ENCODE measurements around the gene ETV2. TPM values are rescaled to one million over a fixed set of nuclear protein-coding genes. Genes with fewer than 3 reads are reported as not detected.

Gene ETV2
- total and polyA plus RNA-seq, 2 experiments from 2014 or later: 0.93 TPM; not detected in 1

DNA sequence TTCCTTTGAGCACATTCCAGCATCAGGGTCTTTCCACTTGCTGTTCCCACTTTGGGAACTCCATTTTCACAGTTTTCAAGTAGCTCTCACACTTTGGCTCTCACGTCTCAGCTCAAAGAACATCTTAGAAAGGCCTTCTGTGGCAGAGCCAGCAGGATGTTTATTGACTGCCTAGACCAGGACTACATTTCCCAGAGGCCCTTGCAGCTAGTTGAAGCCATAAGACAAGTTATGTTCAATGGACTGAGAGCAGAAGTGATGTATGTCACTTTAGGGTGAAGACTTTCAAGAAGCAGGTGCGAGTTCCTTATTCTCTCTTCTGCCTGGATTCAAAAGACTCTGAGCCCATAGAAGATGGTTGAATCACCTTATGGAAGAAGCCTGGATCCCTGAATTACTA, 33.3 kb upstream of the ETV2 start:
- DNase-seq: no peak
- Histone ChIP-seq H3K9ac (no peak overlapping the region), H3K36me3 (ENCODE audit: low read depth) (no peaks in the 10 kb centered on the region), H3K4me3 (no peak overlapping the region), H3K9me3 (ENCODE audit: low read depth) (no peaks in the 10 kb centered on the region), H4K20me1 (ENCODE audit: insufficient read depth) (no peaks in the 10 kb centered on the region), H3K4me1 (ENCODE audit: insufficient read depth) (no peaks in the 10 kb centered on the region), H3K27ac (no peak overlapping the region), H3K4me2 (ENCODE audit: unreplicated experiment) (no peak overlapping the region), H3F3A (ENCODE audit: insufficient read depth) (no peaks in the 10 kb centered on the region), H3K9me2 (ENCODE audit: insufficient read depth) (no peaks in the 10 kb centered on the region), H3K27me3 (replicated peaks; ENCODE audit: insufficient read depth) (no peaks in the 10 kb centered on the region), H3K79me2 (ENCODE audit: insufficient read depth) (no peaks in the 10 kb centered on the region), H2AFZ (no peak overlapping the region)
- TF ChIP-seq EZH2phosphoT487 (IDR thresholded peaks at IDR 0.05; ENCODE audit: insufficient read depth, low read depth): no peak
- 27 to 31% methylated on average over 2 of the region's 2 CpGs for WGBS, 2 experiments (ENCODE audit: low coverage in 1 of 2, low lambda C conversion rate in 2 of 2, missing lambda C conversion rate in 2 of 2)
- in situ Hi-C loops (cut with MboI): no loop called here

DNA sequence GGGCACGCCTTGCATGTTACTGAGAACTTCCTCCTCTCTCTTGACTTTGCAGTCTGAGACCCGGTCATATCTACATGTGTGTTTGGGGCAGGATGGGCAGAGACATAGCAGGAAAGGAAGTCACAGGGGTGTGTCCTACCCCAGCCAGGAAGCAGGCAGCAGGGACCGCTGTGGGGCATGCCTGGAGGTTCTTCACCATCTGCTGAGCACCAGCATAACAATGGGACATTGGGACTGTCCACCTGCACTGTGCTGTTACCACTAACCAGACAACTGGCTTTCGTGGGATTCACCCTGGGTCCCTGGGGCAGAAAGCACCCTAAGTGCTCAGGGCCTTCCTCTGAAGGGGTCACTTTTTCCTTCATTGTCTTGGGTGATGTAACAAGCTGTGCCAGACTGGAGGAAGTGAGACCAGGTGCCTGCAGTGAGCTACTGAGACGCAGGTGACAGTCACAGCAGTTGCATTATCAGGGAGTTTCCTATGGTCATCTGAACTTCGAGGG, 31.6 kb upstream of the ETV2 start:
- H3K27me3 ChIP-seq (replicated peaks; ENCODE audit: insufficient read depth): no peaks in the 10 kb centered on the region
- no peak overlapping the region for H3K4me2 ChIP-seq (ENCODE audit: unreplicated experiment)
- TF ChIP-seq EZH2phosphoT487 (IDR thresholded peaks at IDR 0.05; ENCODE audit: insufficient read depth, low read depth) (no peak), EZH2 (IDR thresholded peaks at IDR 0.05; ENCODE audit: insufficient read depth, poor library complexity, severe bottlenecking) (no peak)
- DNase-seq: no peak
- no peaks in the 10 kb centered on the region for H3K9me3 ChIP-seq (ENCODE audit: low read depth)
- WGBS, 2 experiments (ENCODE audit: low coverage in 1 of 2, low lambda C conversion rate in 2 of 2, missing lambda C conversion rate in 2 of 2): 65 to 67% methylated on average over 6 of the region's 6 CpGs
- H3K4me3 ChIP-seq: no peak overlapping the region
- H3K36me3 ChIP-seq (ENCODE audit: low read depth): no peaks in the 10 kb centered on the region
- no peak overlapping the region for H2AFZ ChIP-seq
- H4K20me1 ChIP-seq (ENCODE audit: insufficient read depth): no peaks in the 10 kb centered on the region
- in situ Hi-C loops (cut with MboI): no loop called here
- no peaks in the 10 kb centered on the region for H3K9me2 ChIP-seq (ENCODE audit: insufficient read depth)
- no peak overlapping the region for H3K27ac ChIP-seq
- H3F3A ChIP-seq (ENCODE audit: insufficient read depth): no peaks in the 10 kb centered on the region
- H3K79me2 ChIP-seq (ENCODE audit: insufficient read depth): no peaks in the 10 kb centered on the region
- H3K4me1 ChIP-seq (ENCODE audit: insufficient read depth): no peaks in the 10 kb centered on the region
- no peak overlapping the region for H3K9ac ChIP-seq

DNA sequence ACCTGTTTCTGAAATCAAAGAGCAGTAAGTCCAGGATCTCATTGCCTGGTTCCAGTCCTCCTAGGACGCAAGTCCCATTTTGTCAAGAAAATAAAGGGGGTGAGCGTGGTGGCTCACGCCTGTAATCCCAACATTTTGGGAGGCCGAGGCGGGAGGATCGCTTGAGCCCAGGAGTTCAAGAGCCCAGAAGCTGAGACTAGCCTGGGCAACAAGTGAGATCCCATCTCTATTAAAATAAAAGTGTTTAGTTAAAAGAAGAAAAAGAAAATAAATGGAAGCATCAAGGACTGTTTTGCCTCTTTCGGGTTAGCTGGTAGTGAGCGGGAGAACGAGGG, 29.4 kb upstream of the ETV2 start:
- no peaks in the 10 kb centered on the region for H3K4me1 ChIP-seq (ENCODE audit: insufficient read depth)
- H3K79me2 ChIP-seq (ENCODE audit: insufficient read depth): no peaks in the 10 kb centered on the region
- DNase-seq: no peak
- in situ Hi-C loops (cut with MboI): no loop called here
- H3K9ac ChIP-seq: peak overlapping the region; percentile 87
- H2AFZ ChIP-seq: peak overlapping the region; percentile 99
- 7 to 24% methylated on average over 9 of the region's 9 CpGs for WGBS, 2 experiments (ENCODE audit: low coverage in 1 of 2, low lambda C conversion rate in 2 of 2, missing lambda C conversion rate in 2 of 2)
- H3K4me3 ChIP-seq: peak overlapping the region; percentile 90
- TF ChIP-seq EZH2 (IDR thresholded peaks at IDR 0.05; ENCODE audit: insufficient read depth, poor library complexity, severe bottlenecking): no peak
- TF ChIP-seq EZH2phosphoT487 (IDR thresholded peaks at IDR 0.05; ENCODE audit: insufficient read depth, low read depth): no peak
- H3F3A ChIP-seq (ENCODE audit: insufficient read depth): no peaks in the 10 kb centered on the region
- no peaks in the 10 kb centered on the region for H3K27me3 ChIP-seq (replicated peaks; ENCODE audit: insufficient read depth)
- H3K4me2 ChIP-seq (ENCODE audit: unreplicated experiment): peak overlapping the region; percentile 88
- no peaks in the 10 kb centered on the region for H3K36me3 ChIP-seq (ENCODE audit: low read depth)
- no peaks in the 10 kb centered on the region for H3K9me3 ChIP-seq (ENCODE audit: low read depth)
- no peaks in the 10 kb centered on the region for H3K9me2 ChIP-seq (ENCODE audit: insufficient read depth)
- no peaks in the 10 kb centered on the region for H4K20me1 ChIP-seq (ENCODE audit: insufficient read depth)
- no peak overlapping the region for H3K27ac ChIP-seq

DNA sequence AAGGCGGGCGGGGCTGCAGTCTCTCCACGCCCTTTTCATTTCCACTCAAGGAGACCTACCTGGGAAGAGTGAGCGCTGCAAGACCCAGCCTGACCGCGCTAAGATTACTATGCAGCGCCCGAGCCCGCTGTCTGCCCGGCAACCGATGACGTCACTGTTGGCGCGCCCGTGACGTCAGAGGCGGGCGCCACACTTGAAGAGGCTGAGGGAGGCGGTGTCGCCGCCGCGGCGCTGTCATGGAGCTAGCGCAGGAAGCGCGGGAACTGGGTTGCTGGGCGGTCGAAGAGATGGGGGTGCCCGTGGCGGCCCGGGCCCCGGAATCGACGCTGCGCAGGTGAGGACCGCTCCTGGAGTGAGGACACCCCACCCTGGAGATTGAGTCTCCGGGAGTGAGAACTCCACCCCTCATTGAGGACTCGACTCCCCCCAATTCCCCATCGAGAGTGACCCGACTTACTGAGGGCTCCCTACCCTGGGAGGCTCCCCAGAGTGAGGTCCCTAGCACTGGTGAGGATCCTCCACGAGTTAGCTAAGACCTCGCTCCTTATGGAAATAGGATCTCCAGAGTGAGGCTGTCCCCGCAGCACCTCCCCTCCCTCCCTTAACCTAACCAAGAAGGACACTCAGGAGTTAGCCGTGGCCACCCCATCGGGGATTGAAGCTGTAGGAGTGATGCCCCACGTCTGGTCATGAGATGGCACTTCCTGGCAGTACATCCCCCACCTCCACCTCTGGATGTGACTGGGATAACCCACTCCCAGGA, 28.8 kb upstream of the ETV2 start, which contains the start of gene HAUS5:
TSS of gene HAUS5 (plus strand) at position 177 of the 763 bp plus-strand sequence. CDS start at position 237, 60 bp downstream.
- Histone ChIP-seq H3K9me3 (ENCODE audit: low read depth) (no peaks in the 10 kb centered on the region), H3K9ac (peak within 1 kb of the TSS; percentile 87), H4K20me1 (ENCODE audit: insufficient read depth) (no peaks in the 10 kb centered on the region), H3K4me3 (peak within 1 kb of the TSS; percentile 90), H3K4me2 (ENCODE audit: unreplicated experiment) (peak within 1 kb of the TSS; percentile 88), H3K27ac (no peak within 1 kb of the TSS), H3F3A (ENCODE audit: insufficient read depth) (no peaks in the 10 kb centered on the region), H3K79me2 (ENCODE audit: insufficient read depth) (no peaks in the 10 kb centered on the region), H3K36me3 (ENCODE audit: low read depth) (no peaks in the 10 kb centered on the region), H3K9me2 (ENCODE audit: insufficient read depth) (no peaks in the 10 kb centered on the region), H2AFZ (peak within 1 kb of the TSS; percentile 99), H3K4me1 (ENCODE audit: insufficient read depth) (no peaks in the 10 kb centered on the region), H3K27me3 (replicated peaks; ENCODE audit: insufficient read depth) (no peaks in the 10 kb centered on the region)
- TF ChIP-seq EZH2 (IDR thresholded peaks at IDR 0.05; ENCODE audit: insufficient read depth, poor library complexity, severe bottlenecking) (no peak), EZH2phosphoT487 (IDR thresholded peaks at IDR 0.05; ENCODE audit: insufficient read depth, low read depth) (no peak)
- in situ Hi-C loops (cut with MboI): no loop called here
- WGBS, 2 experiments (ENCODE audit: low coverage in 1 of 2, low lambda C conversion rate in 2 of 2, missing lambda C conversion rate in 2 of 2): 1% methylated on average over 47 of the region's 47 CpGs
- DNase-seq: peak; percentile 93

All from GM23248 (cell line).